Measurements from ENCODE around the gene SPRYD7. TPM values are rescaled to one million over a fixed set of nuclear protein-coding genes. Genes with fewer than 3 reads are reported as not detected.

SPRYD7 gene
- total RNA-seq, 1 donor from 2014 or later: 10.3 TPM

- Histone ChIP-seq H3K9ac (ENCODE audit: low read length) (no peak overlapping the region), H3K27ac (ENCODE audit: low read depth, low read length) (no peak overlapping the region), H4K20me1 (ENCODE audit: insufficient read depth, low read length) (no peaks in the 10 kb centered on the region), H3K9me3 (ENCODE audit: insufficient read depth, low read depth, low read length) (no peaks in the 10 kb centered on the region), H3K4me2 (ENCODE audit: low read length) (no peak overlapping the region), H3K4me3 (ENCODE audit: insufficient read depth, low read depth, low read length) (no peak overlapping the region), H3K27me3 (ENCODE audit: insufficient read depth, low read length) (no peaks in the 10 kb centered on the region), H3K79me2 (ENCODE audit: insufficient read depth, low read length) (no peaks in the 10 kb centered on the region), H2AFZ (ENCODE audit: low read depth, low read length) (no peak overlapping the region), H3K4me1 (ENCODE audit: insufficient read depth, low read length) (no peaks in the 10 kb centered on the region), H3K36me3 (ENCODE audit: insufficient read depth, low read length) (no peaks in the 10 kb centered on the region)
- no peak for FAIRE-seq
- Mint-ChIP-seq H3K27ac (ENCODE audit: unreplicated experiment) (no peak overlapping the region), H3K4me3 (ENCODE audit: unreplicated experiment) (no peak overlapping the region), H3K4me1 (ENCODE audit: low read depth, unreplicated experiment) (peaks cover 3% of the 10 kb centered on the region), H3K27me3 (ENCODE audit: low read depth, unreplicated experiment) (no peaks in the 10 kb centered on the region), H3K9me3 (ENCODE audit: unreplicated experiment) (peaks cover 2% of the 10 kb centered on the region), H3K36me3 (ENCODE audit: low read depth, unreplicated experiment) (peaks cover 1% of the 10 kb centered on the region)
- TF ChIP-seq CTCF (IDR thresholded peaks at IDR 0.05; ENCODE audit: insufficient read depth, low read depth, low read length) (no peak), EZH2 (IDR thresholded peaks at IDR 0.05; ENCODE audit: insufficient read depth, low read length) (no peak)
- no peak for DNase-seq (ENCODE audit: low read depth)
Observed at GRCh38 chr13:49897713-49898112, 38.4 kb downstream of the SPRYD7 start.

DNA sequence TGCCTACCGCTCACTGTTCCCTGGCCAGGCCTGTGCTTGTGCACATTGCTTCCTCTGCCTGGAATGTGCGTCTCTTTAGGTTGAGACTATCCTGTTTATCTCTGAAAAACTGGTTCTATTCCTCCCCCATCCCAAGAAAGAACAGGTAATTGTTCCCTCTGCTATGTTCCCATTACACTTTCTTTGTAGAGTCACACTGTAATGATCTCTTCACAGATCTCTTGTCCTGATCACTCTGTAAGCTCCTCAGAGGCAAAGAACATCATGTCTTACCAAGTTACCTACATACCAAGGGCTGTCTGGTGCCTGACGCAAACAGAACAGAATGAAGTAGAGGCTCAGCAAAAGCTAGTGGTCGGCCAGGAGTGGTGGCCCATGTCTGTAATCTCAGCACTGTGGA, 40.3 kb downstream of the SPRYD7 start:
- Mint-ChIP-seq H3K27ac (ENCODE audit: unreplicated experiment) (no peak overlapping the region), H3K27me3 (ENCODE audit: low read depth, unreplicated experiment) (no peaks in the 10 kb centered on the region), H3K36me3 (ENCODE audit: low read depth, unreplicated experiment) (no peaks in the 10 kb centered on the region), H3K9me3 (ENCODE audit: unreplicated experiment) (peaks cover 2% of the 10 kb centered on the region), H3K4me3 (ENCODE audit: unreplicated experiment) (no peak overlapping the region), H3K4me1 (ENCODE audit: low read depth, unreplicated experiment) (no peaks in the 10 kb centered on the region)
- no peak overlapping the region for H3K4me3 ChIP-seq (ENCODE audit: insufficient read depth, low read depth, low read length)
- no peaks in the 10 kb centered on the region for H4K20me1 ChIP-seq (ENCODE audit: insufficient read depth, low read length)
- no peak overlapping the region for H3K27ac ChIP-seq (ENCODE audit: low read depth, low read length)
- H2AFZ ChIP-seq (ENCODE audit: low read depth, low read length): no peak overlapping the region
- H3K79me2 ChIP-seq (ENCODE audit: insufficient read depth, low read length): no peaks in the 10 kb centered on the region
- TF ChIP-seq CTCF (IDR thresholded peaks at IDR 0.05; ENCODE audit: insufficient read depth, low read depth, low read length) (no peak), EZH2 (IDR thresholded peaks at IDR 0.05; ENCODE audit: insufficient read depth, low read length) (no peak)
- H3K4me1 ChIP-seq (ENCODE audit: insufficient read depth, low read length): no peaks in the 10 kb centered on the region
- H3K27me3 ChIP-seq (ENCODE audit: insufficient read depth, low read length): no peaks in the 10 kb centered on the region
- H3K4me2 ChIP-seq (ENCODE audit: low read length): no peak overlapping the region
- H3K36me3 ChIP-seq (ENCODE audit: insufficient read depth, low read length): no peaks in the 10 kb centered on the region
- no peaks in the 10 kb centered on the region for H3K9me3 ChIP-seq (ENCODE audit: insufficient read depth, low read depth, low read length)
- DNase-seq (ENCODE audit: low read depth) (no peak), FAIRE-seq (no peak)
- H3K9ac ChIP-seq (ENCODE audit: low read length): no peak overlapping the region

DNA sequence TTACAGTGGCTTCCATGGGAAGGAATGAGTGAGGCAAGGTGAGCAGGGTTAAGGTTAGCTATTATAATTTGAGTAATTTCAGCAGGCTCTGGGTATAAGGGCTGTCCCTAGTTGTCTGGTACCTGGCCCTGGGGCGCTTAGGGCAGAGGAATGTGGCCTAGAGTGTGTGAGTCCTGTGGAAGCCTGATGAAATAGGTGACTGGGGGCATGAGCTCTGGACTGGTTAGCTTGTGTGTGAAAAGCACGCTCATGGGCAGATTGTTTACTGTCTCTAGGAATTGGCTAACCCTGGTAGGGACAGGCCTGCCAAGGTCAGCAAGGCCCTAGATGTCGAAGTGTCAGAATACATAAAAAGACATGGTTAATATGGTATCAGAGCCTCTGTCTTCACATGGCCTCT, 42.5 kb downstream of the SPRYD7 start:
- Mint-ChIP-seq H3K4me3 (ENCODE audit: unreplicated experiment) (no peak overlapping the region), H3K9me3 (ENCODE audit: unreplicated experiment) (peaks cover 2% of the 10 kb centered on the region), H3K4me1 (ENCODE audit: low read depth, unreplicated experiment) (no peaks in the 10 kb centered on the region), H3K27me3 (ENCODE audit: low read depth, unreplicated experiment) (no peaks in the 10 kb centered on the region), H3K36me3 (ENCODE audit: low read depth, unreplicated experiment) (no peaks in the 10 kb centered on the region), H3K27ac (ENCODE audit: unreplicated experiment) (no peak overlapping the region)
- no peak for FAIRE-seq
- Histone ChIP-seq H3K79me2 (ENCODE audit: insufficient read depth, low read length) (no peaks in the 10 kb centered on the region), H3K27ac (ENCODE audit: low read depth, low read length) (no peak overlapping the region), H4K20me1 (ENCODE audit: insufficient read depth, low read length) (no peaks in the 10 kb centered on the region), H3K4me3 (ENCODE audit: insufficient read depth, low read depth, low read length) (no peak overlapping the region), H3K9ac (ENCODE audit: low read length) (no peak overlapping the region), H3K4me1 (ENCODE audit: insufficient read depth, low read length) (no peaks in the 10 kb centered on the region), H3K36me3 (ENCODE audit: insufficient read depth, low read length) (no peaks in the 10 kb centered on the region), H3K9me3 (ENCODE audit: insufficient read depth, low read depth, low read length) (no peaks in the 10 kb centered on the region), H3K4me2 (ENCODE audit: low read length) (no peak overlapping the region), H3K27me3 (ENCODE audit: insufficient read depth, low read length) (no peaks in the 10 kb centered on the region), H2AFZ (ENCODE audit: low read depth, low read length) (no peak overlapping the region)
- TF ChIP-seq EZH2 (IDR thresholded peaks at IDR 0.05; ENCODE audit: insufficient read depth, low read length): no peak
- TF ChIP-seq CTCF (IDR thresholded peaks at IDR 0.05; ENCODE audit: insufficient read depth, low read depth, low read length): no peak
- DNase-seq (ENCODE audit: low read depth): no peak

Data from astrocyte (in vitro differentiated cells and primary cell).